HG03558 (cell line): ENCODE data around the gene ZNF865.

Experiments
- ATAC-seq: cut with Tn5 transposase; IDR thresholded peaks from one replicate; pipeline ENCODE4 v1.9.1; 2021; ENCODE audit warnings: moderate number of reproducible peaks; ENCODE audit not compliant: unreplicated experiment; ENCODE audit errors: extremely low read depth

The ZNF865 gene

DNA sequence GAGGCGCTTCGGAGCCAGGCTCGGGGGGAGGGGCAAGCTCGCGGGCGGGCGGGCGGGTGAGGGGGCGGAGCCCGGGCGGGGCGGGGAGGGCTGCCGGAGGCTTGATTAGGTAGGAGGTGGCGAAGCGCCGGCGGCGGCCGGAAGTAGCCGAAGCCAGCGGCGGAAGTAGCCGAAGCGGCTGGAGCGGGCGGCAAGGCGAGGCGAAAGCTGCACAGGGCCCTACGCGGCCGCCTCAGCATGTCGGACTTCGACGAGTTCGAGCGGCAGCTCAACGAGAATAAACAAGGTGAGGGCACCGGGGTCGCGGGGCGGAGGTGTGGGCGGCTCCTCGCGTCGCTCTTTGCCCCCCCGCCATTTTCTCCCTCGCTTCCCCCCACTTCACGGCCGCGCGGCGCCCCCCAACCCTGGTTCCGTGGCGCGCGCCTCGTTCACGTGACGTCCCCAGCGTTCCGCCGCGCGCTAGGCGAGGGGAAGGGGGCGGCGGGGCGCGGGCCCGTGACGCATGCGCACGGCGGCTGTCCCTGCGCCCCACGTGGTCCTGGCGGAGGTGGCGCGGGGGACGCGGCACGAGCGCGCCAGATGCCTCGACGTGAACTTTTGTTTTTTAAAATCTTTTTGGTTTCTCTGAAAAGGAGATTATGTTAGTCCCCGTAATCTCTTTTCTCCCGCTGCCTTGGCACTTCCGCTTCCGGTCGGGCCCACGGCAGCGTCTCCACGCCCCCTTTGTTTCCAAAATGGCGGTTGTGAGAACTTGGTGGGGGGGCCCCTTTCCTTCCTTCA is 49.6 kb downstream of the ZNF865 start, which contains the start of gene U2AF2:
U2AF2 (plus strand) TSS at position 168 of the 780 bp plus-strand sequence; CDS start at position 238, 70 bp downstream.
- peak; percentile 16 for ATAC-seq

DNA sequence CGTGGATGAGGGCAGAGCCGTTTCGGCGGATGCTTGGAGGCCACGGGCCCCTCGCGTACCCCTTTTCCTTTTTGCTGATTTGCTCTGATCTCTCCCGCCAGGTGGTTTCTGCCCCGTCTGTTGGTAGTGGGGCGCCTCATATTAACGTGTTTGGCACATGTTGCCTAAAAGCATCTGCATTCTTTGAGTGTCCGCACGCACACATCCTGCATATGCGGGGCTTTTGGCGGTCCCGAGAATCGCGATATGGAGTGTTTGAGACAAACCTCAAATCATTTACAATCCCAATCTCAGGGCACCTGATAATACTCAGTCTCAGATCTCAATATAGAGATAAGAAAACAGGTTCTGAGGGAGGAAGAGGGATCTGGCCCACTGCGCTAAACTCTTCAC is 50.2 kb downstream of the ZNF865 start:
- no peak for ATAC-seq

DNA sequence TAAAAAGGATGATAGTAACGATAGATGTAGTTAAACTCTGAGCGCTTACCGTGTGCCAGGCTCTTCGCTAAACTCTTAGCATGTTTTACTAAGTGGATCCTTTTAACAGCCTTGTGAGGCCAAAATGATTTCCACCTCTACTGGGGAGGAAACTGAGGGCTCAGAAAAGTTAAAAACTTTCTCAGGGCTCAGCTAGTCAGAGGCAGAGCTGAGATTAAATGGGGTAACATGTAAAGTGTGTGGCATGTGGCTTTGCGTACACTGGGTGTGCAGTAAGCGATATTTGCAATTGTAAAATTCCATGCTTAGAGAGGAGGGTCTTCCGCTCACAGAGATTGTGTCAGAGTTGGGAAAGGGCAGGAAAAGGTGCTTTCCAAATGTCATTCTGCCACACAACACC is 51.1 kb downstream of the ZNF865 start:
- no peak for ATAC-seq

DNA sequence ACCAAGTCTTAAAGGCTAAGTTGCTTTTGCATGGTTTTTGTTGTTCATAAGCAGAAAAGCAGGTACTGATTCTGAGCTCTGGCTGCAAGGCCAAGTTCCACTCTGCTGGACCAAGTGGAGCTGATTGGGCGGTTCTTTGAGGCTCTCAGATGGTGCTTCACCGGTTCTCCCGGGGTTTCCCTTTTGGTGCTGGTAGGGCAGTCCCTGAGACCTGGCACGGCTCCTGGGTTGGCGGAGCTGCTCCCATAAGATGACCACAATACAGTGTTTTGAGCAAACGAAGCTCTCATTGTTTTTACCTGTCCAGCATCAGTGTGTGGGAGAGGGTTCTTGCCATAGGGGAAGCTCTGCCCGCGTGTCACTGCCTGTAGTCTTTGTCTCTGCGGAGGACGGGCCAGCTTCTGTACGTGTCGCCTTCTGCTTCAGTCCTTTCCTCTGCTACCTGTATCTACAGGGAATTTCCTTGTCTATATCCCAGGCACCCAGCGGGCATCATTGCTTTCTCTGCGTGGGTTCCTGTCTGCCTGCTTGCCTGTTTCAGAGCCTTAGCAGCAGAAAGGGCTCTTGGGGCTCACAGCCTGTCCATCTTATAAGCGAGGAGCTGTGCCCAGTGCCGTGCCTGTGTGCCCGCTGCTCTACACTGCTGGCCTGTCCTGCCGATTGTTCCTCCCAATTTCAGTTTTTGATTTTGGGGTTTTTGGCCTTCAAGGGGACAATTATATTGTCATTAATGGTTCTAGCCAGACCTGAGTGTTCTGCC is 51.7 kb downstream of the ZNF865 start:
- ATAC-seq = no peak

DNA sequence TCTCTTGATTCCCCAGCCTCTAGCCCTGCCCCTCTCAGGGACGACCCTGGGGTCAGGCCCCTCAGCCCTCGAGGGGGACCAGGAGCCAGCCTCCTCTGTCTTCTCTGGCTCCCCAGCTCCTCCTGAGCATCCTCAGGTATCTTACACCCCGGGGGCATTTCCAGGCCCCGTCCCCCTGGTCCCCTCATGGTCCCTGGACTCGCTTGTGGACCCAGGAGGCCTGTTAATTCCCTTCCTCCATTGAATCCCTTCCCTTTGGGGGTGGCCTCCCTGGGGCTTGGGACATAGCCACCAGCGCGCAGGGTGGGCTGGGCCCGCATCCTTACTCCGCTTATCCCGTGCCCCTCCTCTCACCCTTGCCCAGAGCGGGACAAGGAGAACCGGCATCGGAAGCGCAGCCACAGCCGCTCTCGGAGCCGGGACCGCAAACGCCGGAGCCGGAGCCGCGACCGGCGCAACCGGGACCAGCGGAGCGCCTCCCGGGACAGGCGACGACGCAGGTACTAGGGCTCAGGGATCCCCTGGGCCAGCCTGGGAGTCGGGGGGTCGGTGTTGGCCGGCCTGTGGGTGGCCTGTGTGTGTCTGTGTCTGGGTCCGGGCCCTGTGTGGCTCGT is 53.5 kb downstream of the ZNF865 start:
- no peak for ATAC-seq

DNA sequence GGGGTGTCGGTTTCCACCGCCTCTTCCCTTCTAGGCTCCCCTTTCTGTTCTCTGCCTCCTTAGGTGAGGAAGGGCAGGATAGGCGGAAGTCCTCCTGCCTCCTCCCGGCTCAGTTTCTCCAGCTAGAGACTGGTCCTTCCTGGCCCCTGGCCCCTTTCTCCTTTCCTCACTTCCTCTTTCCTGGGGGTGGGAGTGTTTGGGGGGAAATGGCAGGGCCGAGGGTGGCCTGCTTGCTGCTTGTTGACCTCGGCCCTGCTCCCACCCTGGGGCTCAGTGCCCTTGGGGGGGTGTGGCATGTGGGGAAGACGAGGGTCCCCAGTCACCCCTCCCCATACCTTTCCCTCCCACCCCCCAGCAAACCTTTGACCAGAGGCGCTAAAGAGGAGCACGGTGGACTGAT is 54.4 kb downstream of the ZNF865 start:
- ATAC-seq = no peak

DNA sequence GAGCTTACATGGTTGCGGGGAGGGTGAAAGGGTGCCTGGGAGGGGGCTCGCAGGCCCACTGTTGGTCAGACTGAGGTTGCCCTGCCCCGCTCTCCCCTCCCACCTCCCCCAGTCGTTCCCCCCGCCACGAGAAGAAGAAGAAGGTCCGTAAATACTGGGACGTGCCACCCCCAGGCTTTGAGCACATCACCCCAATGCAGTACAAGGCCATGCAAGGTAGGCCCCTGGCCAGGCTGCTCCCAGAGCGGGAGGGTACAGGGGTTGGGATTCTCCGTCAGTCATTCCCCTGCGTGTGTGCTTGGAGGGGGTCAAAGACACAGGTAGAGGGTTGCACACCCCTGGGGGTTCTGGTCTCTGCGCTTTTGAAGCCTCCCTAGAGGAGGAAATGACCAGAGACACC is 55.0 kb downstream of the ZNF865 start:
- ATAC-seq = no peak

DNA sequence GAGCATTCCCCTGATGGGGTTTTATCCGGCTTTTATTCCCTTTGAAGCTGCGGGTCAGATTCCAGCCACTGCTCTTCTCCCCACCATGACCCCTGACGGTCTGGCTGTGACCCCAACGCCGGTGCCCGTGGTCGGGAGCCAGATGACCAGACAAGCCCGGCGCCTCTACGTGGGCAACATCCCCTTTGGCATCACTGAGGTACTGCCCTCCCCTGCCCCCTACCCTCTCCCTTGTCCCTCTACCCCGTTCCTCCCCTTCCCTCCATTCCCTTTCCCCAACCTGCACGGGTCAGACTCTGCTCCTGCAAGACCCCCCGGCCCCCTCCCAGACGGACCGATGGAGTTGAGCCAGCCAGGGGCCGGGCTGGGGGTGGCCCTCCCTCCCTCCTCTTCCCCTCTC is 55.5 kb downstream of the ZNF865 start:
- ATAC-seq = no peak

DNA sequence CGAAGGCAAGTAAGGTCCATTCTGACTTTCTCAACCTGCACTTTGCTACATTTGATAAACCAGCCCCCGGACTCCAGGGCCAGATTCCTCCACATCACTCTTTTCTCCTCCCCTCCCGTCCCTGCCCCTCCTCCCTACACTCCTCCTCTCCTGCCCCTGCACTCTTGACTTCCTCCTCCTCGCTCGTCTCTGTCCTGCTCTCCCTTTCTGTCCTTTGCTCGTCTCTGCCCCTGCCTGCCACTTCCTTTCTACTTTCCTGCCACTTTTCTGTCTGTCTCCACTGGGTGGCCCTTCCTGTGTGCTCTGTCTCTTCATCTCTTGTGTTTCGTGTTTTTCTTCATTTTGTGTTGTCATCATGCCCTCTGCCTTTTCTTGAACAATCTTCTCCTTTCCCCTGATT is 56.4 kb downstream of the ZNF865 start:
- no peak for ATAC-seq

DNA sequence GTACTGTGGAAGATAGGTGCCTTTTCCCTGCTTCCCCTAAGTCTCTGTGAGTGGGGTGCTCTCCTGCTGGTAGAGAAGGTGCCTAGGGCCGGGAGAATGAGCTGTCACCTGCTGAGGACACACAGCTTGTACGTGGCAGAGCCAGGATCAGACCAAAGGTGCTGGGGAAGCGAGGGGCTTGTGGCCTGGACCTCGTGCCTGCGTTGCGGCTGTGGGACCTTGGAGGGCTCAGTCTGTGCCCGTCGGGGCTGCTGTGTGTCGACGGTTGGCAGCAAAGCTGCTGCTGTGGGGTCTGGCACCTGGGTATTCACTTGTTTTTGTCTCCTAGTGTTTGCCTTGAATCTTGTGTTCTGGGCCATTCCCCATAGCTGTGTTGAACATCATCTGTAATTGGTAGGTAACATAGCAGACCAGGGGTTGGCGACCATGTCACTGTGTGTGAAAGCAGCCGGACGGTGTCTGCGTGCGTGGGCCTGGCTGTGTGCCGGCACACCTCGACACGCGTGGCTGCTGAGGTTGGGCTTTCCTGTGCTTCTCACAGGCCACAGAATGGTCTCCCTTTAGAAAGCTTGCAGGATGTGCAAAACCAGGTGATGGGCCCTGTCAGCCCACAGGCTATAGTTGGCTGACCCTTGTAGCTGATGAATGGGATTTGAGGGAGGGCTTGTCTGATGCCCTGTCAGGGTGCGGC is 58.5 kb downstream of the ZNF865 start:
- ATAC-seq = no peak

DNA sequence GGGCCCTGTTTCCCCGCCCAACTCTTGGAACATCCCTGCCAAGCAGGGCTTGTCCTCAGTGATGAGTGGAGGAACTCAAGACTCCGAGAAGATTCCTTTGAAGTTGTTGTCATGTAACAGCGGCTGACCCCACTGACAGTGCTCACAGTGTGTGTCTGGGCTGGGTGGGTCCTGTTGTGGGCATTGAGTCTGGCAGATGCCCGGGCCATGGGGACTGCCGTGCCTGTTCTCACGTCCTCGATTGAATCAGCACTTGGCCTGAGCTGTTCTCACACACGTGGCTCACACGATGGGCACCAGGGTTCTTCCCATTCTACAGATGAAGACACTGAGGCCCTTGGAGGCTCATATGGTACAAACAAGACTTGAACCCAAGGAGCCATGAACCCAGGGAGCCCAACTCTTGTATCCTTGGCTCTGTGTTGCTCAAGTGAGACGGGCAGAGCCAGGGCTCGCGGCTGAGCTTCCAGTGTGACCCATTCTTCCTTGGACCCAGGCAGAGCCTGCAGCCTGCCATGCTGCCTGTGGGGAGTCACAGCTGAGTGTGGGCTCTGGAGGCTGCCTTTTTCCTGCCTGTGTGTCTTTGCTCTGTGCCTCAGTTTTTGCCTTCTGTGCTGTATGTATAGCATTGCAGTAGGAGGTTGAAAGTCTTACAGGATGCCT is 61.0 kb downstream of the ZNF865 start:
- ATAC-seq = no peak
